Hepatocyte (in vitro differentiated cells): ENCODE measurements around the gene APBB2. TPM values are rescaled to one million over a fixed set of nuclear protein-coding genes. Genes with fewer than 3 reads are reported as not detected.
"Not testable (repeated sequence)": the region's sequence is repeated elsewhere in the genome, so short reads cannot be mapped to it uniquely, and the experiment has no call there.

Experiments used
- DNase-seq: peaks from one replicate; pipeline ENCODE4 v3.0.0-alpha.2; 2016; ENCODE audit warnings: low spot score
- H2AFZ ChIP-seq: fragments of 200-600 bp; sonication (generic); 2 replicates; pipeline ENCODE4 v1.6.0; 2016; ENCODE audit warnings: antibody characterized with exemption, mild to moderate bottlenecking
- H3K27ac ChIP-seq: fragments of 200-600 bp; sonication (generic); 2 replicates; pipeline ENCODE4 v1.5.1; 2016; ENCODE audit warnings: mild to moderate bottlenecking
- H3K27me3 ChIP-seq: fragments of 200-600 bp; sonication (generic); 2 replicates; pipeline ENCODE4 v1.6.1; 2016
- H3K36me3 ChIP-seq: fragments of 200-600 bp; sonication (generic); replicated peaks from 2 replicates; pipeline ENCODE4 v1.5.1; 2016; ENCODE audit warnings: low read depth; ENCODE audit not compliant: insufficient read depth
- H3K4me1 ChIP-seq: fragments of 200-600 bp; sonication (generic); 2 replicates; pipeline ENCODE4 v1.5.1; 2016; ENCODE audit warnings: mild to moderate bottlenecking, moderate library complexity; ENCODE audit not compliant: insufficient read depth
- H3K4me2 ChIP-seq: fragments of 200-600 bp; sonication (generic); 2 replicates; pipeline ENCODE4 v1.6.0; 2016
- H3K4me3 ChIP-seq: fragments of 200-600 bp; sonication (generic); 2 replicates; pipeline ENCODE4 v1.5.1; 2016; ENCODE audit warnings: mild to moderate bottlenecking
- H3K79me2 ChIP-seq: fragments of 200-600 bp; sonication (generic); 2 replicates; pipeline ENCODE4 v1.6.0; 2017; ENCODE audit warnings: mild to moderate bottlenecking
- H3K9me2 ChIP-seq: fragments of 200-600 bp; sonication (generic); replicated peaks from 2 replicates; pipeline ENCODE4 v1.6.0; 2017; ENCODE audit warnings: mild to moderate bottlenecking; ENCODE audit not compliant: insufficient read depth
- H3K9me3 ChIP-seq: fragments of 200-600 bp; sonication (generic); 2 replicates; pipeline ENCODE4 v1.5.1; 2016; ENCODE audit warnings: low read depth, mild to moderate bottlenecking
- H4K20me1 ChIP-seq: fragments of 200-600 bp; sonication (generic); 2 replicates; pipeline ENCODE4 v1.6.0; 2016; ENCODE audit warnings: mild to moderate bottlenecking; ENCODE audit not compliant: insufficient read depth, poor library complexity, severe bottlenecking
- EZH2 ChIP-seq: fragments of 200-600 bp; sonication (generic); IDR thresholded peaks from 2 replicates; pipeline ENCODE4 v1.6.1; 2016; ENCODE audit warnings: antibody characterized with exemption, mild to moderate bottlenecking, borderline replicate concordance
- EZH2phosphoT487 ChIP-seq: fragments of 200-600 bp; sonication (generic); IDR thresholded peaks from one replicate; pipeline ENCODE4 v1.6.1; 2018; ENCODE audit warnings: antibody characterized with exemption, mild to moderate bottlenecking, low read depth, moderate library complexity; ENCODE audit not compliant: unreplicated experiment, severe bottlenecking
- WGBS: methylation state at CpG from one replicate; pipeline ENCODE4 v1.1.6; 2016; ENCODE audit warnings: low lambda C conversion rate; ENCODE audit errors: missing lambda C conversion rate; 5-methylcytosine and 5-hydroxymethylcytosine counted together
- polyA plus RNA-seq: library from polyadenylated mRNA; unstranded; fragments of >200 nt; fragmentation: Nextera tagmentation; extraction: Ambion mirVana; gene quantifications from 2 replicates; pipeline ENCODE4 v1.2.1, GENCODE V29; 2016
- total RNA-seq: library from RNA; depleted of rRNA; stranded (reverse); fragments of >200 nt; gene quantifications from 2 replicates; pipeline ENCODE4 v1.2.3, GENCODE V29; 2014
- TF ChIP-seq, protein P1 (sequence below): fragments of 200-600 bp; sonication (generic); IDR thresholded peaks from 2 replicates; pipeline ENCODE4 v1.5.1; 2016; ENCODE audit warnings: antibody characterized with exemption, mild to moderate bottlenecking; ENCODE audit not compliant: poor library complexity

The APBB2 gene
- total and polyA plus RNA-seq, 2 experiments from 2014 or later, result 23.4 to 47.5 TPM

DNA sequence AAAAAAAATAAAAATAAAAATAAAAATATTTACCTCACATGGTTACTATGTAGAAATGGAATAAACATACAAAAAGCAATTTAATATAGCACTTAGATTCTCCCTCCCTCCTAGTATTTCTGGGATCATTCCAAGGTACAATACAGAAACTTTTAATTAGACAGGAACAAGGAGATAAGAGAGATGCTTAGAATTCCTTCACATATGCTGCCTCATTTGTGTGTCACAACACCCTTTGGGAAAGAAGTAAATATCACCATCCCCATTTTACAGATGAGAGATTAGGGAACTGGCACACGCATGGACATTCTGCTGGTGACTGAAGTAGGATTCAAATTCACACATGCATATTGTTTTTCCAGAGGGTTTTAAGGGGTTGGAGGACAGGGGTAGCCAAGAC is 164.2 kb downstream of the APBB2 start:
- H2AFZ ChIP-seq, result no peak overlapping the region
- H3K9me3 ChIP-seq, result no peaks in the 10 kb centered on the region
- no peaks in the 10 kb centered on the region for H3K9me2 ChIP-seq
- H3K4me1 ChIP-seq, result no peaks in the 10 kb centered on the region
- TF ChIP-seq EZH2 (no peak), EZH2phosphoT487 (no peak)
- TF ChIP-seq, protein P1, sequence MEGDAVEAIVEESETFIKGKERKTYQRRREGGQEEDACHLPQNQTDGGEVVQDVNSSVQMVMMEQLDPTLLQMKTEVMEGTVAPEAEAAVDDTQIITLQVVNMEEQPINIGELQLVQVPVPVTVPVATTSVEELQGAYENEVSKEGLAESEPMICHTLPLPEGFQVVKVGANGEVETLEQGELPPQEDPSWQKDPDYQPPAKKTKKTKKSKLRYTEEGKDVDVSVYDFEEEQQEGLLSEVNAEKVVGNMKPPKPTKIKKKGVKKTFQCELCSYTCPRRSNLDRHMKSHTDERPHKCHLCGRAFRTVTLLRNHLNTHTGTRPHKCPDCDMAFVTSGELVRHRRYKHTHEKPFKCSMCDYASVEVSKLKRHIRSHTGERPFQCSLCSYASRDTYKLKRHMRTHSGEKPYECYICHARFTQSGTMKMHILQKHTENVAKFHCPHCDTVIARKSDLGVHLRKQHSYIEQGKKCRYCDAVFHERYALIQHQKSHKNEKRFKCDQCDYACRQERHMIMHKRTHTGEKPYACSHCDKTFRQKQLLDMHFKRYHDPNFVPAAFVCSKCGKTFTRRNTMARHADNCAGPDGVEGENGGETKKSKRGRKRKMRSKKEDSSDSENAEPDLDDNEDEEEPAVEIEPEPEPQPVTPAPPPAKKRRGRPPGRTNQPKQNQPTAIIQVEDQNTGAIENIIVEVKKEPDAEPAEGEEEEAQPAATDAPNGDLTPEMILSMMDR, result no peak
- H3K27ac ChIP-seq, result no peak overlapping the region
- H3K36me3 ChIP-seq, result no peaks in the 10 kb centered on the region
- 100% methylated on average over 1 of the region's 1 CpG for WGBS
- H3K4me3 ChIP-seq, result no peak overlapping the region
- no peak overlapping the region for H3K4me2 ChIP-seq
- DNase-seq, result no peak
- H4K20me1 ChIP-seq, result no peaks in the 10 kb centered on the region
- no peaks in the 10 kb centered on the region for H3K27me3 ChIP-seq
- H3K79me2 ChIP-seq, result peaks cover 16% of the 10 kb centered on the region

DNA sequence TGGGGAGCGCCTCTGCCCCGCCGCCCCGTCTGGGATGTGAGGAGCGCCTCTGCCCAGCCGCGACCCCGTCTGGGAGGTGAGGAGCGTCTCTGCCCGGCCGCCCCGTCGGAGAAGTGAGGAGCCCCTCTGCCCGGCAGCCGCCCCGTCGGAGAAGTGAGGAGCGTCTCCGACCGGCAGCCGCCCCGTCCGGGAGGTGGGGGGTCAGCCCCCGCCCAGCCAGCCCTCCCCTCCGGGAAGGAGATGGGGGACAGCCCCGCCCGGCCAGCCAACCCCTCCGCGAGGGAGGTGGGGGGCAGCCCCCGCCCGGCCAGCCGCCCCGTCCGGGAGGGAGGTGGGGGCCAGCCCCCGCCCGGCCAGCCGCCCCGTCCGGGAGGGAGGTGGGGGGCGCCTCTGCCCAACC is 165.2 kb downstream of the APBB2 start:
- not testable (repeated sequence) for H3K9me2 ChIP-seq, DNase-seq, H3K4me2 ChIP-seq, H3K9me3 ChIP-seq, H3K36me3 ChIP-seq, H2AFZ ChIP-seq, H3K27ac ChIP-seq, H4K20me1 ChIP-seq, H3K4me3 ChIP-seq, H3K27me3 ChIP-seq, H3K4me1 ChIP-seq
- H3K79me2 ChIP-seq, result peaks cover 16% of the 10 kb centered on the region
- 100% methylated on average over 1 of the region's 40 CpGs for WGBS

DNA sequence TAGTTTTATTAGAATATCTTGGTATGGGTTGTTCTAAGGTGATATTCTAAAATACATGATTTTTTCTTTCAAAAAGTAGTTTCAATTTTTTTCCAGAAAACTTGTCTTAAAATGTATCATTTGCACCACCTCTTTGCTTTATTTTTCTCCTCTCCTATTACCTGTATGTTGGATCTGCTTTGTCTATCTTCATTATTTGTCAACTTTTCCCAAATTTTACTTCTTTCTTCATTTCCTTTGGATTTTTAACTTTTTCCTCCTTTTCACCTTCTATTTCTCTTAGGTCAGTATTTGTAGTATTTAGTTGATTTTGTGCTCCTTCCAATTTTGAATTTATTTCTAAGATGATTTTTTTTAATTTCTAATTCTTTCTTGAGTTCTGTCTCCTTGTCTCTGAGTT is 169.6 kb downstream of the APBB2 start:
- Histone ChIP-seq H3K9me2 (no peaks in the 10 kb centered on the region), H3K27me3 (no peaks in the 10 kb centered on the region), H3K79me2 (peaks cover 6% of the 10 kb centered on the region), H3K4me1 (no peaks in the 10 kb centered on the region), H4K20me1 (no peaks in the 10 kb centered on the region), H3K4me3 (no peak overlapping the region), H3K4me2 (no peak overlapping the region), H2AFZ (no peak overlapping the region), H3K9me3 (peaks cover 8% of the 10 kb centered on the region), H3K36me3 (no peaks in the 10 kb centered on the region), H3K27ac (no peak overlapping the region)
- no peak for DNase-seq
- no peak for TF ChIP-seq EZH2
- TF ChIP-seq EZH2phosphoT487, result no peak
- TF ChIP-seq, protein P1, result no peak

DNA sequence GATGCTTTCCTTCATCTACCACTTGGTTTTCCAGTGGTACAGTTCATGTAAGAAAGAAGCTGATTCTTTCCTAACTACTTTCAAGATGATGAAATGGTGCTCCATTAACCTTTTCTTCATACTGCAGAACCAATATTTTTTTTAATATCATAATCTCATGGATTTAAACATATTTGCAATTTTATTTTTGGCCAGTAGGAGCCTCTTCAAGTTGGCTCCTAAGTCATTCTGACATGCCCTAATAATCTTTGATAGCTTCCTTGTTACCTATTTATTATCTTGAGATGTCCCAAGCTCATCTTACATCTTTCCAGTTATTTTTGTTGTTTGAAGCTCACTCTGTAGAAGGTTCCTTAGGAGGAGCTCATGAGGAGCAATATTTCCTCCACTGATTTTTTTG is 170.2 kb downstream of the APBB2 start:
- H3K4me3 ChIP-seq, result no peak overlapping the region
- H3K4me1 ChIP-seq, result no peaks in the 10 kb centered on the region
- H3K9me2 ChIP-seq, result no peaks in the 10 kb centered on the region
- no peak overlapping the region for H2AFZ ChIP-seq
- DNase-seq, result no peak
- H3K27me3 ChIP-seq, result no peaks in the 10 kb centered on the region
- peaks cover 8% of the 10 kb centered on the region for H3K9me3 ChIP-seq
- H3K4me2 ChIP-seq, result no peak overlapping the region
- TF ChIP-seq EZH2phosphoT487 (no peak), EZH2 (no peak)
- TF ChIP-seq, protein P1, result peak; percentile 2
- peaks cover 6% of the 10 kb centered on the region for H3K79me2 ChIP-seq
- H3K36me3 ChIP-seq, result no peaks in the 10 kb centered on the region
- no peak overlapping the region for H3K27ac ChIP-seq
- H4K20me1 ChIP-seq, result no peaks in the 10 kb centered on the region
